ENCODE measurements around the gene RASA3.

RASA3 gene

GRCh38 chr13:113981194-113981605, 151.2 kb downstream of the RASA3 start:
- peak; percentile 53 for DNase-seq (ENCODE audit: low spot score)

GRCh38 chr13:113980489-113981064, 151.8 kb downstream of the RASA3 start:
- DNase-seq (ENCODE audit: low spot score), result no peak

GRCh38 chr13:113979791-113980471, 152.5 kb downstream of the RASA3 start:
- no peak for DNase-seq (ENCODE audit: low spot score)

GRCh38 chr13:113978741-113979481, 153.5 kb downstream of the RASA3 start:
- DNase-seq (ENCODE audit: low spot score), result no peak

- no peak for DNase-seq (ENCODE audit: low spot score)
Observed at GRCh38 chr13:113977976-113978375, 154.4 kb downstream of the RASA3 start.

GRCh38 chr13:113976711-113977684, 155.4 kb downstream of the RASA3 start:
- peak; percentile 43 for DNase-seq (ENCODE audit: low spot score)

GRCh38 chr13:113975416-113975815, 157.0 kb downstream of the RASA3 start:
- DNase-seq (ENCODE audit: low spot score), result no peak

- no peak for DNase-seq (ENCODE audit: low spot score)
Observed at GRCh38 chr13:113974304-113975281, 157.8 kb downstream of the RASA3 start.

GRCh38 chr13:113973218-113974164, 158.9 kb downstream of the RASA3 start, which contains the start of gene C13orf46:
Gene C13orf46 (minus strand): TSS chr13:113974076. CDS start chr13:113973997, 79 bp downstream.
- DNase-seq (ENCODE audit: low spot score), result no peak

GRCh38 chr13:113972451-113973217, 159.8 kb downstream of the RASA3 start:
- no peak for DNase-seq (ENCODE audit: low spot score)

- DNase-seq (ENCODE audit: low spot score), result no peak
Observed at GRCh38 chr13:113971471-113972231, 160.8 kb downstream of the RASA3 start.

GRCh38 chr13:113970810-113971470, 161.5 kb downstream of the RASA3 start:
- DNase-seq (ENCODE audit: low spot score), result no peak

- DNase-seq (ENCODE audit: low spot score), result no peak
Observed at GRCh38 chr13:113969973-113970611, 162.3 kb downstream of the RASA3 start.

GRCh38 chr13:113969311-113969972, 163.0 kb downstream of the RASA3 start:
- DNase-seq (ENCODE audit: low spot score), result no peak

GRCh38 chr13:113968463-113969310, 163.7 kb downstream of the RASA3 start:
- DNase-seq (ENCODE audit: low spot score), result no peak

All from SW480 (cell line).